ENCODE data around the gene SYCE3.
"Not testable (repeated sequence)": the region's sequence is repeated elsewhere in the genome, so short reads cannot be mapped to it uniquely, and the experiment has no call there.

SYCE3 gene

DNA sequence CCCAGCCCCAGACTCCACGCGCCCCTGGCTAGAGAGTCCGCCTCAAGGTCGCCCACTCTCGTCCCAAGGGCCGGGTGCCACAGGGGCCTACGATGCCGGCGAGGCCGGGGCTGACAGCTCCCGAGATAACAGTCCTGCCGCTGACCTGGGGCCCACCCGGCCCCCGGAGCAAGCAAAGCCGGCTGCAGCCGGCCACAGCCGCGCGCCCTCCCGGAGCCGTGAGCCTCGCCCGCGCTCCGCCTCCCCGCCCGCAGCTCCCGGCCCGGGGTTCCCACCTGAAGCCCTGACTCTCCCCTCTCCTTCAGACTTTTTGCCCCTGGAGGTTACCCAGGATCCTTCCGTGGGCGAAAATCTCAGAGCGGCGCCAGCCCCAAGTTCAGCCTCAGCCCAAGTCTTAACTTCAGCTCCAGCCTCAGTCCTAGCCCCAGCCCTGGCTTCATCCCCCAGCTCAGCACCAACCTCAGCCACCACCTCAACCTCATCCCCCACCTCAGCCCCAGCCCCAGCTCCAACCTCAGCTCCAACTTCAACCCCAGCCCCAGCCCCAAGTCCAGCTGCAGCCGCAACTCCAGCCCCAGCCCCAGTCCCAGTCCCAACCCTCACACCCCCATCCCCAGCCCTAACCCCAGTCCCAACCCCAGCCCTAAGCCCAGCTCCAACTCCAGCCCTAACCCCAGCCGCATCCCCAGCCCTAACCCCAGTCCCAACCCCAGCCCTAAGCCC lies 15.3 kb downstream of the SYCE3 start:
- DNase-seq, result no peak

DNA sequence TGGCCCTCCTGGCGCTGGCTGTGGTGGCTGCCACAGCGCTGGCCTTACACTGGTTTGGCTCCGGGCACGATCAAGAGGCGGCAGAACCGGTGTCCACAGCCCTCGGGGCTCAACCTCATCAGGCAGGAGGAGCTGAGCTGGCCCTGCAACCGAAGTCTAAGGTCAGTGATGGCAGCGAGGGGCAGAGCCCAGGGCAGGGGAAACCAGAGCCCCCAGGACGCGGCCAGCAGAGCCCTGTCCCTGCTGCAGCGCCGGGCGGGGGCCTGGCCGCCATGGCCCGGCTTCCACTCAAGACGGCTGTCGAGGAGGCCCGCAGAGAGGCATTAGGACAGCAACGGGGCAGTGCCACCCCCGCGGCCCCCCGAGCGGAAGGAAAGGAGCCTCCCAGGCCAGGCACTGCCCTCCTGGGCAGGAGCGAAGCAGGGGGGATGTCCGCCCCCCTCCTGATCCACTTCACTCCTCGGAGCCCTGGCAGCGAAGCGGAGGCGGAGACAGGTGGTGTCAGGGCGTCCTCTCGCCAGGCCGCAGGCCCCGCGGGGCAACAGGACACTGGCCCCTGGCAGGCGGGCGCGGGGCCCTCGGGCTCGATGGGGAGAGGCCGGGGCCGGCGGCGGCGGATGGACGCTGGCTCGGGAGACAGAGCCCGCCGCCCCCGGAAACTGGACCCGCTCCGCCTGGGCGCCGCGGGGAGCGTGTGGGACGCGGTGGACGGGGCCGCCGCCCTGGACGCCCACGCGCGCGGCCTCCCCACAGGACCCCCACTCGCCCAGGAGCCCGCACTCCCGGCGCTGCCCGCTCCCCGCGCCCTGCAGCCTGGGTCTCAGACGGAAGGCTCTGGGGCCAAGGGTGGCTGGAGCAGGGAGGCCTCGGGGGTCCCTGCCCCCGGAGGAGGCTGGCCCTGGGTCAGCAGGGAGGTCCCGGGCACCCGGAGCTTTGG lies 16.1 kb downstream of the SYCE3 start:
- no peak for DNase-seq

DNA sequence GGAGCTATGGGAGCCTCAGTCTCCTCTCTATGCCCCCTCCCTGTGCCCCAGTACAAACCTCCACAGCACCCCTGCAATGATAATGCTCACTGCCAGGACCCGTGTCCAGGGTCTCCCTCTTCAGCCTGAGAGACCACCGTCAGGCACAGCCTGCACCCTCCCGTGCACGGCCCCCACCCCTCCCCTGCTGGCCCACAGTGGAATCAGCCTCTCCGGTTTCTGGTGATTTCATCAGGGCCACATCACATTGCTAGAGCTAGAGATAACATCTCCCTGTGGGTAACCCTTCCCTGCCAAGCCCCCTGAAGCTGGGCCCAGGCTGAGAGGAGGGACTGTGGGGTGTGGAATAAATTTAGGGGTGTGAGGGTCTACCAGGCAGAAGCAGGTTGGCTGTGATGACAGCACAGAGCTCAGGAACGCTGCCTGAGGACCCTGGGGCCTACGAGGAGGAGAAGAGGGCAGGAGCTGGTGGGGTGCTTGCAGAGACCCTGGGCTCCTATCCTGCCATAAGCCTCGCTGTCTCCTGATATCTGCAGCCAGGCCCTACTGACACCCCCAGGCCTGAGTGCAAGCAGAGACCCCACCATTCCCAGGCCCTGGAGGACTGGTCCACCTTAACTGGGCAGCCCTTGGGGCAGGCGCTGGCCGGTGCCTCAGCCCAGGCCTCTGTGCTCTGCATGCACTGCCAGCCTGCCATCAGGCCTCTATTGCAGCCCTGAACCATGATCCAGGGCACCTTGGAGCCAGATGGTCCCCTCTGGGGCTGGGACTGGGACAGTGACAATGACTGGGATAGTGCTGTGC lies 17.0 kb downstream of the SYCE3 start, which contains the start of gene KLHDC7B:
KLHDC7B (plus strand) TSS at position 378 of the 804 bp plus-strand sequence; CDS start at position 723, 345 bp downstream.
- no peak for DNase-seq

DNA sequence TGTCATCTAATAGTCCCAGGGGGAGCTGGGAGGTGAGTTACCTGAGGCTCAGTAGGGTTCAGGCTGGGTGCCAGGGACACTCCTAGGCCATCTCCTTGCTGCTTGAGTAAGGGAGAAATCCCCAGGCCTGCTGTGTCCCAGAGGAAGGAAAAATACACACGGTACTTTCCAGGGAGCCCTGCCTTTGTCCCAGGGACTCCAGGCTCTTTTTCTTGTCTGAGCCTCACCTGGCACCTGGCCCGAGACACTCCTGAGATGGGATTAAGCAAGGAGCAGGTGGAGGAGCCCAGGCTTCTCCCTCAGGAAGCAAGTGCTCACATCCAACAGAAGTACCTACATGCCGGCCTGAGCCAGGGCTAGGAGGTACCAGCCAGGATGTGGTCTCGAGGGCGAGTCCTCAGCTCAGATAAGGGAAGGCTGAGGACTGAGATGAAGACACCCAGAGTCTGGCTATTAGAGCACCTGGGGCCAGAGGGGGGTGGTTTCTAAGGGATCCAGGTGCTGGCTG lies 17.9 kb downstream of the SYCE3 start:
- no peak for DNase-seq

DNA sequence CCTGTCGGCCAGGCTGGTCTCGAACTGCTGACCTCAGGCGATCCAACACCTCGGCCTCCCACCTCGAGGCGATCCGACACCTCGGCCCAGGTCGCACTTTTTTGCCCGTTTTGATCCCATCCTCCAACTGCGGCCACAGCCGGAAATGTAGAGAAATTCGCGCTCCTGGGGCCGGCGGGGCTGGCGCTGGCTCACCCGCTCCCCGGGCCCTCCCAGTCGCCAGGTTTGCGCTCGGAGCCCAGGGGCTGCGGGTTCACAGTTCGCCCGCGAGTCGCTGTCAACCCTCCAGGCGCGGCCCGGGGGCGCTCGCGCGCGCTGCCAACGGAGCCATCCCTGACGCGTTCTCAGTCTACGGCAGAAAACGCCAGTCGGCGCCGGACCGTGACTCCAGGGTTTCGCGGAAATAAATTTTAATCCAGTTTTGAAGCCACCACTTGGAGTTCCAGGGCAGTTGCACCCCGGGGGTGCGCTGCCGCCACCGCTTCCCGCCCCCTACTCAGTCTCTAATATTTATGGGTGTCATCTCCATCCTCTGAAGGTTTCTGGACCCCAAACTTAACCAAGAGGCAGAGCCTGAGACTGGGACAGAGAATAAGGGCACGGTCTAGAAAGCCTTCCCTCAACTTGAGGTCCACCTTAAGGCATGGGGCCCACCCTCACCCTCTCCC lies 18.5 kb downstream of the SYCE3 start:
- no peak for DNase-seq

DNA sequence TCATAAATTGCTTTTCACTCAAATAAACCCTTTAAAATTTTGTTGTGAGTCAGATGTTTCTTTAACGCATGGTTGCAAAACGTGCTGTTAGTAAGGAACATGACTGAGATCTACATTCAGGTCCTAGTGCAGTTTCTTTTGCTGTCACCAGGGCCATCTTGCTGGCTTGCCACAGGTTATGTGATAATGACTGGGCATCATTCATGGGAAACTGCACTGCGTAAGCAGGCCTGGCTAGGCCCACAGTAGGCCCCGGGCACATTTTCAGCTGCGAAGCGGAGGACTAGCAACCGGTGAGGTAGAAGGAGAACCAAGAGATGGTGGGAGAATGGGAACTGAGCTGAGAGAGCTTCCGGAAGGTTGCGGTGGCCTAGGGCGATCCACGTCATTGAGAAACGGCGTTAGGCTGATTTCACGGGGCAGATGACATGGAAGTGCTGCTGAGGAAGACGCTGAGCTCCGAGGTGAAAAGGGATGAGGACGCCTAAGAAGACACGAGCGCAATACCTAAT lies 20.2 kb downstream of the SYCE3 start:
- DNase-seq, result no peak

DNA sequence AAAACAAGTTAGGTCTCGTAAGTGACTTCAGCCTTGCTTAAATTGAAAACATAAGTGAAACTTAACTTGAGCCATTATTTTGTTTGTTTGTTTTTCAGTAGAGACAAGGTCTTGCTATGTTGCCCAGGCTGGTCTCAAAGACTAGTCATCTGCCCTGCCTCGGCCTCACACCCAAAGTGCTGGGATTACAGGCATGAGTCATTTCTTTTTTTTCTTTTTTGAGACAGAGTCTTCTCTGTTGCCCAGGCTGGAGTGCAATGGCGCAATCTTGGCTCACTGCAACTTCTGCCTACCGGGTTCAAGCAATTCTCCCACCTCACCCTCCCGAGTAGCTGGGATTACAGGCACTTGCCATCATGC lies 21.1 kb downstream of the SYCE3 start:
- not testable (repeated sequence) for DNase-seq

DNA sequence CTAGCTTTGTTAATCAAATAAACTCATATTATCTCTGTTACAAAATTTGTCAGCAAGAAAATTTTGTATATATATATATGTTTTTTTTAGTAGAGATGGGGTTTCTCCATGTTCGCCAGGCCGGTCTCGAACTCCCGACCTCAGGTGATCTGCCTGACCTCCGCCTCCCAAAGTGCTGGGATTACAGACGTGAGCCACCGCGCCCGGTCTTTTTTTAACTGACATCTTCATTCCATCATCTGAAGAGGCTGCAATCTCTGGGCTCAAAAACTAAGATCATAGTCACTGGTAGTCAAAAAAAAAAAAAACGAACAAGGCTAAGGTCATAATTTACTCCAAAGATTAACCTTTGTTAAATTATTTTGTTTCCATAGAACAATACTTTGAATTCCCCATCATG lies 22.3 kb downstream of the SYCE3 start:
- no peak for DNase-seq

DNA sequence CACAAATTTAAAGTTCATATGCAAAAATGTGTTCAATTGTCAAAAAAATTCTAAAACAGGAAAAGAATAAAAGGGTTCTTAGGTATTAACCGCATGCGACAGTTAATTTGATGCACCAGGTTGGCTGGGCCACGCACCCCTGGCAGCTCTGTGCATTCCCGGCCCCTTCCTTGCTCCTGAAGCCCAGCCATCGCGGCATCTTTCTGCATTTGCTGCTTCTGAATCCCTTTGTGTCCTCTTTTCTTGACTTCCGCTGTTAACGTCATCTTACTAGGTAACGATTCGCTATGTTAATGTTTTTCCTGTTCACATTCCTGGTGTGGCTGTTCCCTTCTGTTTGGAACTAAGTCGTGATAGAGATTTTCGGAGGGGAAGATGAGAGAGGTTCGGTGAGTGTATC lies 25.0 kb downstream of the SYCE3 start:
- no peak for DNase-seq

DNA sequence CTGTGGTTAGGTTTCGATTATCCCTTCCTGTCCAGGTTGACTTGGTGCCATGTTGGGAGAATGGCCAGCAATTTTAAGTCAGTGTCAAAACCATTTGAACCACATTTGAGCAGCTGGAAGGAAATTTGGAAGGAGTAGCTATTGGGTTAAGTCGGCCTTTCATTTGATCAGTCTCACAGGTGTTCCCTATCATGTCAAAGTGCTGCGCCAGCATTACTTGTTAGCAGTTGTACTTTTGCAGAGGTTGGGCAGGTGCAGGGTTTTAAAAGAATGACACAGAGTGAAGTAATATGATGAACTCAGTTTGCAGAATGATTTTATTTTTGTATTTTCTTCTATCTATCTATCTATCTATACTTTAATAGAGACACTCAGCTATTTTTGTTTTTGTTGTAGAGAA lies 26.5 kb downstream of the SYCE3 start:
- DNase-seq, result no peak

DNA sequence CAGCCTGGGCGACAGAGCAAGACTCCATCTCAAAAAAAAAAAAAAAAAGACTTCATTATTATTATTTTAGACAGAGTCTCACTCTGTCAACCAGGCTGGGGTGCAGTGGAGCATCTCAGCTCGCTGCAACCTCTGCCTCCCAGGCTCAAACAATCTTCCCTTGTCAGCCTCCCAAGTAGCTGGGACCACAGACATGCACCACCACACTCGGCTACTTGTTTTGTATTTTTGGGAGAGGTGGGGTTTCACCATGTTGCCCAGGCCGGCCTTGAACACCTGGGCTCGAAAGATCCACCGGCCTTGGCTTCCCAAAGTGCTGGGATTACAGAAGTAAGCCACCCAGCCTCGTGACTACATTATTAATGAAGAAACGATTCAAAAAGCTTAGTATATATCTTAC lies 27.6 kb downstream of the SYCE3 start:
- no peak for DNase-seq

DNA sequence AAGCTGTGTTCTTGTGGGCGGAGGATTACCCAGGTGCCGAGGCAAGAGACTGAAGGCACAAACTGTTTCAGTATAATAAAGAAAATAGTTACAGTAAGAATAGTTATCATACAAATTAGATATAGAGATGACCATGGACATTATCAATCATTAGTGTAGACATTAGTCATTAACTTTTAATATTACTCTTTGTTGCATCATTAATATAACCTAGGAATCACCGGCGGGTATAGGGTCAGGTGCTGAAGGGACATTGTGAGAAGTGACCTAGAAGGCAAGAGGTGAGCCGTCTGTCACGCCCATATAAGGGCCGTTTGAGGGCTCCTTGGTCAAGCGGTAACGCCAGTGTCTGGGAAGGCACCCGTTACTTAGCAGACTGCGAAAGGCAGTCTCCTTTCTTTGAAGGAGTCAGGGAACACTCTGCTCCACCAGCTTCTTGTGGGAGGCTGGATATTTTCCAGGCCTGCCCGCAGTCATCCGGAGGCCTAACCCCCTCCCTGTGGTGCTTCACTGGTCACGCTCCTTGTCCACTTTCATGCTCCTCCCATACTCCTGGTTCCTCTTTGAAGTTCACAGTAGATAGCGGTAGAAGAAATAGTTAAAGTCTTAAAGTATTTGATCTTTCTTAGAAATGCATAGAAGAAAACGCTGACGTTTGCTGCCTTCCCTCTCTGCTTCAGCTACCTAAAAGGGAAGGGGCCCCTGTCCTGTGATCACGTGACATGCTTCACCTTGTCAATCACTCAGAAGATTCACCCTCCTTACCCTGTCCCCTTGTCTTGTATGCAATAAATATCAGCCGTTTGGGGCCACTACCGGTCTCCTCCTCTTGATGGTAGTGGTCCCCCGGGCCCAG lies 28.6 kb downstream of the SYCE3 start:
- not testable (repeated sequence) for DNase-seq

DNA sequence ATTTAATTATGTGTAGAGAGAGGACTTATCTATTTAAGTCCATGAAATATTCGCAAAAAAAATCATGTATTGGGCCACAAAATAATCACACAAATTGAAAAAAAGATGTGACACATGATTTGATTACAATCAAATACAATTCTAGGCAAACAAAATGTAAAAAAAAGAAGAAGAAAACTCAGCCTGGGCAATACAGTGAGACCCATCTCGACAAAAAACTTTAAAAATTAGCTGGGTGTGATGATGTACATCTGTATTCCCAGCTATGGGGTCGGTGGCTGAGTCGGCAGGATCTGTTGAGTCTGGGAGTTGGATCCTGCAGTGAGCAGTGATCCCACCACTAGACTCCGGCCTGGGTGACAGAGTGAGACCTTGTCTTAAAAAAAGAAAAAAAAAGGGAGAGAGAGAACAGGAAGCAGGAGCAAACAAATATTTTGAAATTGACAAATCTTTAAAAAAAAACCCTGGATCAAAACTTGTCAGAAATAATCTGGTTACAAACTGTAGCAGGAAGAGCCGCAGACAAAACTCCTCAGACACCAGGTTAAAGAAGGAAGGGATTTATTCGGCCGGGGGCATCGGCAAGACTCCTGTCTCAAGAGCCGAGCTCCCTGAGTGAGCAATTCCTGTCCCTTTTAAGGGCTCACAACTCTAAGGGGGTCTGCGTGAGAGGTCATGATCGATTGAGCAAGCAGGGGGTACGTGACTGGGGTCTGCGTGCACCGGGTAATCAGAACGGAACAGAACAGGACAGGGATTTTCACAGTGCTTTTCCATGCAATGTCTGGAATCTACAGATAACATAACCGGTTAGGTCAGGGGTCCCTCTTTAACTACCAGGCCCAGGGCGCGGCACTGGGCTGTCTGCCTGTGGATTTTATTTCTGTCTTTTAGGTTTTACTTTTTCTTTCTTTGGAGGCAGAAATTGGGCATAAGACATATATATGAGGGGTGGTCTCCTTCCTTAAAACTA lies 29.6 kb downstream of the SYCE3 start:
- no peak for DNase-seq

DNA sequence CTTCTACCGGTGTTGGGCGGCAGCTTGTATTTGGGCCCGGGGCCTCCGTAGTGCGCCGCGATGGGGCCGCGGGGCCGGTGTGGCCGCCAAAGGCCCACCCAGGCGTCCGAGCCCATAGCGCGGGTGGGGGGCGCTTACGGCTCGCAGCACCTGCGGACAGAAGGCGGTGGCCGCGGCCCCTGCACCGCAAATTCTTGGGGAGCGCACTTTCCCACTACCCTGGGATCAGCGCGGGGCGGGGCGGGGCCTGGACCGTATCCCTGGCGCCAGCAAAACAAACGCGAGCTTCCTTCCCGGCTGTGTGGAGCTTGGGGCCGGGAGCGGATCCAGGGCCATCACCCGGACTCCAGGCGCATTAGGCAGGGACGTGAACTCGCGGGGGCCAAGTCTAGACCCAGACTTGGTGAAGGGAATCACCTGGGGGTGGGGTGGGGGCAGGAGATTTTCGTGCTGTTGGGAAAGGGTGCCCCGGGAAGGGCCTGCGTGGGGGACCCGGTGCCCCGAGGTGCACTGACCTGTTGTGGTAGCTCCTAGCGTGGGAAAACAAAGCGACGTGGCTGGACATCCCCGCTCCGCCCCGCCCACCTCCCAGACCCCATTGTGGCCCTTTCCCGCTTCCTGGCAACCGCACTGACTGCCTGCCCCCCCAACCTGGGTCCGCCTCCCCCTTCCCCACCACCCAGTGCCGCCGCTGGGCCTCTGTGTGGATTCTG lies 30.6 kb downstream of the SYCE3 start:
- DNase-seq, result peak; percentile 47

DNA sequence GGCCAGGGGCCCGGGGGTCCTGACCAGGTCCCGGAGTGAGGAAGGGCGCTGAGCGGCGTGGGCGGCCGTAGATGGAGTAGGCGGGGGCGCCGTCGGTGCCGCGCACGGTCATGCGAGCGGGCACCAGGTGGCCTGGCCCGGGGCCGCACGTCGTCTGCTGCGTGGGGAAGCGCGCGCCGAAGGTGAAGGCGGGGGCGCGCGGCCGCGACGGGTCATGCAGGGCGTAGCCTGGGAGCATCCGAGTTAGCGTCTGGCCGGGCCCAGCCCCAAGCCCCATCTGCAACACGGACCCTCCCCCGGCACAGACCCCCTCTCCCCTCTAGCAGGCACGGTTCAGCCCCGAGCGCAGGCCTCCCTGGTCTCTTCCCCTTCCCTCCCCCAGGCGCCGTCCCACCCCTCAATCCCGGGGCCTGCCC lies 31.2 kb downstream of the SYCE3 start:
- DNase-seq, result peak; percentile 44

DNA sequence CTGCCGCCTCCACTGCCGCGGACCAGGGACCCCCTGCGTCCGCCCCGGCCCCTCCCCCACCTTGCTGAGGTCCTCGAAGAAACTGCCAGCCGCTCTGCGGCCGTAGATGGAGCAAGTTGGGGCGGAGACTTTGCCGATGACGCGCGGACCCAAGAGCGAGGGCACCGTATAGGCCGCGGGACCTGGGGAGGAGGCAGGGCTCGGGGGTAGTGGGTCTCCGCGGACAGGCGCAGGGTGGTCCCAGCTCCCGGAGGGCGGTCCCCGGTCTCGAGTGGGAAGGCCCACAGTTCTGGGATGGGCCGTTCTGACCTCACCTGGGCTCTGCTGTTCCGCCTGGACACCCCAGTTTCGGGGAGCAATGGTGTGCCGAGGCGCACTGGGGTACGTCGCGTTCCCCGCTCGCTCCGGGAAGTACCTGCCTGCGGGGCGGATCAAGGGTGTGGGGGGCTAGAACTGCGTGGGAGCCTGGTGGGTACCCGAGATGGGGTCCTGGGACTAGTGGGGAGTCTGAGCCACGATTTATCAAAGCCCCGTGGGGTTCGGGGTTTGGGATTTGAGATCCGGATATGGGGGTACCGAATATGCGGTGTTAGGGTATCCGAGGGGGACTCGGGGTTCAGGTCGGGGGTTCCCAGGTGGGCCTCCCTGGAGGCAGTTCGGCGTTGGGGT lies 31.7 kb downstream of the SYCE3 start:
- peak; percentile 56 for DNase-seq

DNA sequence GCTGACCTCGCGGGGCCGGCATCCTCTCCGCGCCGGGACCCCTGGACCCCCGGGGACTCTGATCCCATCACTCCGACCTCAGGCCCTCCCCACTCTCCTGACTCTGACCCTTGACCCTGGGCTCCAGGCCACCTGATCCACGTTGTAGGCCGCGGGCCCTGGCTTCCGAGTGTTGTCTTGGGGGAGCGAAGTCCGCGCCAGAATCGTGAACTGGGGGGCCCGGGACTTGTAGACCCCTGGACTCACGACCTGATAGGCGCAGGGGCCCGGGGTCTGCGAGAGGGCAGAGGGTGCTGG lies 32.2 kb downstream of the SYCE3 start:
- DNase-seq, result no peak

DNA sequence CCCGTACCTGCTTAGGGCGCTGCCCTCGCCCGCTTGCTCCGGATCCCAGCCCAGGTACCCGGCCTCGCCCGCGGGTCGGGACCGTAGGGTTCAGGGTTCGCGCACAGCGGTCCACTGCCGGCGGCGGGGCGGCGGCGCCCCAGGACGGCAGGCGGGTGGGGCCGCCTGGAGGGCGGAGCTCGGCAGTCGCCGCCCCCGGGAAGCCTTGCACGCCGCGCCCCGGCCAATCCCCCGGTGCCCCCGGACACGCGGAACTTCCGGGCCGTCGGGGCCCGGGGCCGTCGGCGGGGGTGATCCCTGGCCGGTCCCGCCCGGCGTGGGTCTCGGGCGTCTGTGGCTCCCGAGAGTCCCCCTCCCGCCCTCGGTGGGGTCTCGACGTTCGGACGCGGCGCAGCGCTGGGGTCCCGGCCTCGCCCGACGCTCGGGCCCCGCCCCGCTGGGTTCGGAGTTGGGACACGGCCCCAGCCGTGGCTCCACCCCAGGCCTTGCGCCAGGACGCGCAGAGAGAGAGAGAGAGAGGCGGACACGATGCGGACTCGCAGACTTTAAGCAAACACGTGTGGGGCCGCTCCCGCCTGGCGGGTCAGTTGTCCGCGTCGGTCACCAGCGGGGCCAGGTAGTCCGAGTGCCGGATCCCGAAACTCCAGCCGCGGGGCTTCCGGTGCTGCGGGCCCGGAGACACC lies 32.7 kb downstream of the SYCE3 start, which contains the start of gene TYMP:
TYMP (minus strand) TSS at position 116 of the 683 bp plus-strand sequence. CDS start 303 bp downstream, outside the sequence.
- DNase-seq, result no peak

All from NCI-H1105 (cell line).